Activated T-helper 1 cell treated with anti-CD3 and anti-CD28 coated beads, Interleukin-12 subunit alpha, Interleukin-12 subunit beta, Interleukin-2, Interleukin-4 antibody, amounts not matched to agents 30 ng/mL and 10 ng/mL and 1 ng/mL, durations not matched to agents 14 hours and 24 hours and 36 hours (primary cell): ENCODE data around the gene ENTPD5. TPM values are rescaled to one million over a fixed set of nuclear protein-coding genes. Genes with fewer than 3 reads are reported as not detected.

ENCODE experiments used
- DNase-seq: peaks from one replicate; pipeline ENCODE4 v3.0.0; 2021; ENCODE audit warnings: low spot score
- H3K27ac Mint-ChIP-seq: one replicate; pipeline ENCODE4 v1.8.0; 2021; ENCODE audit warnings: mild to moderate bottlenecking, mixed read lengths
- H3K27me3 Mint-ChIP-seq: one replicate; pipeline ENCODE4 v1.8.0; 2022; ENCODE audit warnings: mild to moderate bottlenecking, moderate library complexity, mixed read lengths; ENCODE audit not compliant: insufficient read depth
- H3K36me3 Mint-ChIP-seq: one replicate; pipeline ENCODE4 v1.8.0; 2021; ENCODE audit warnings: low read depth, mixed read lengths
- H3K4me1 Mint-ChIP-seq: one replicate; pipeline ENCODE4 v1.8.0; 2021; ENCODE audit warnings: low read depth, mixed read lengths
- H3K4me3 Mint-ChIP-seq: one replicate; pipeline ENCODE4 v1.8.0; 2021; ENCODE audit warnings: mild to moderate bottlenecking, moderate library complexity, mixed read lengths
- H3K9me3 Mint-ChIP-seq: one replicate; pipeline ENCODE4 v1.8.0; 2021; ENCODE audit warnings: mixed read lengths
- intact Hi-C: fragments of 100-400 bp; cut with micrococcal nuclease; formaldehyde crosslinking; loops from one replicate; pipeline ENCODE4 v1.15.1; 2024
- total RNA-seq: library from RNA; stranded (reverse); gene quantifications from 2 replicates; pipeline ENCODE4 v1.2.3, GENCODE V29; 2022

Gene ENTPD5
- total RNA-seq, 1 donor from 2014 or later: 10.7 TPM

DNA sequence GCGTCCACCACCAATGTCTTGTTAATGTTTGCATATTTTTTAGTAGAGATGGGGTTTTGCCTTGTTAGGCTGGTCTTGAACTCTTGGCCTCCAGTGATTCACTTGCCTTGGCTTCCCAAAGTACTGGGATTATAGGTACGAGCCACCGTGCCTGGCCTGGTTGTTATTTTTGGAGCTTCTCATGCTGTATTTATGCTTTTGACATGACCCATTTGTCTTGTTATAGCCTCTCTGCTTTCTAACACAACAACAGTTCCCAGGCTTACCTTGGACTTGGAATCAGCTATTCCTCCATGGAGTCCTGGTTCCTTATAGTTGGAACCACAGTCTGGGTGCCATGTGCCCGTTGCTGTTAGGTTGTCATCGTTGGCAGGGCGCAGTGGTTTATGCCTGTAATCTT, 102.8 kb downstream of the ENTPD5 start:
- intact Hi-C loops: no loop called here
- no peak for DNase-seq
- Mint-ChIP-seq H3K27ac (no peak overlapping the region), H3K36me3 (peaks cover 45% of the 10 kb centered on the region), H3K27me3 (no peaks in the 10 kb centered on the region), H3K4me3 (no peak overlapping the region), H3K4me1 (peaks cover under 1% of the 10 kb centered on the region), H3K9me3 (peaks cover 9% of the 10 kb centered on the region)

GRCh38 chr14:73913256-73913655, 105.8 kb downstream of the ENTPD5 start:
- Mint-ChIP-seq H3K4me1 (peaks cover 6% of the 10 kb centered on the region), H3K4me3 (no peak overlapping the region), H3K9me3 (peaks cover 9% of the 10 kb centered on the region), H3K27ac (no peak overlapping the region), H3K36me3 (peaks cover 55% of the 10 kb centered on the region), H3K27me3 (no peaks in the 10 kb centered on the region)
- no peak for DNase-seq
- intact Hi-C loops: no loop called here

- Mint-ChIP-seq H3K27ac (no peak overlapping the region), H3K9me3 (peaks cover 9% of the 10 kb centered on the region), H3K36me3 (peaks cover 68% of the 10 kb centered on the region)
These were observed 109.4 kb downstream of the ENTPD5 start for GRCh38 chr14:73909681-73910080.

More at GRCh38 chr14:73909681-73910080, 109.4 kb downstream of the ENTPD5 start:
- Mint-ChIP-seq H3K27me3 (no peaks in the 10 kb centered on the region), H3K4me1 (peaks cover 6% of the 10 kb centered on the region), H3K4me3 (no peak overlapping the region)
- no peak for DNase-seq
- intact Hi-C loops: no loop called here

Other genes starting within 250 kb of the ENTPD5 start
- 1.2 and 2.0 TPM in 2 replicates for gene PTGR2, start 167.5 kb downstream of the ENTPD5 start, total RNA-seq
- 70.1 and 71.8 TPM in 2 replicates for gene ZNF410, start 132.4 kb downstream of the ENTPD5 start, total RNA-seq
- gene FAM161B, start 69.2 kb downstream of the ENTPD5 start, total RNA-seq: 0.76 and 0.83 TPM in 2 replicates
- 17.9 and 19.2 TPM in 2 replicates for gene COQ6, start 69.0 kb downstream of the ENTPD5 start, total RNA-seq
- 0.51 and 0.88 TPM in 2 replicates for gene BBOF1, start 61 bp upstream of the ENTPD5 start, total RNA-seq
- gene ALDH6A1, start 65.2 kb upstream of the ENTPD5 start, total RNA-seq: 10.8 and 11.0 TPM in 2 replicates
- gene LIN52, start 65.7 kb upstream of the ENTPD5 start, total RNA-seq: 15.9 and 17.2 TPM in 2 replicates
- not detected in 2 replicates for gene VSX2, start 220.2 kb upstream of the ENTPD5 start, total RNA-seq